CD4-positive, alpha-beta T cell treated with Interleukin-15 for 1 hour (primary cell): ENCODE data around the gene SLC6A17.
A peak's percentile ranks its signal among the peaks of the same experiment; 100 is the strongest.

Source experiments
- DNase-seq: peaks from one replicate; pipeline ENCODE4 v3.0.0-alpha.2; 2020

SLC6A17 gene

DNA sequence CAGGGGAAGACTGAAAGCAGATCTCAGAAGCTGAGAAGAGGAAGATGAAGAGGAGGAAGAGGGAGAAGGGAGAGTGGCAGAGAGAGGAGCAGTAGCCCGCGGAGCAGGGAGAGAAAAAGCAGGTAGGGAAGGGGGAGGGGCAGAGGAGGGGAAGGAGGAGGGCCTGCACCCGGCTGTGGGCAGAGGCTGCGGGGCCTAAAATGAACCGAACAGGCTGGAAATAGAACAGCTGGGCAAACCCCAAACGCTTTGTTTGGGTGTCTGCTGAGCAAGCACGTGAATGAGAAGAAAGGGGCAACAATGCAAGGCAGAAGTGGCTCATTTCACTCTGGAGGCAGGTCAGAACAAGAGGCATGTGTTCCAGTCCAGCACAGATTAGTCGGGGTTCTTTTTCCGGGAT is 93.3 kb downstream of the SLC6A17 start:
- peak; percentile 30 for DNase-seq

DNA sequence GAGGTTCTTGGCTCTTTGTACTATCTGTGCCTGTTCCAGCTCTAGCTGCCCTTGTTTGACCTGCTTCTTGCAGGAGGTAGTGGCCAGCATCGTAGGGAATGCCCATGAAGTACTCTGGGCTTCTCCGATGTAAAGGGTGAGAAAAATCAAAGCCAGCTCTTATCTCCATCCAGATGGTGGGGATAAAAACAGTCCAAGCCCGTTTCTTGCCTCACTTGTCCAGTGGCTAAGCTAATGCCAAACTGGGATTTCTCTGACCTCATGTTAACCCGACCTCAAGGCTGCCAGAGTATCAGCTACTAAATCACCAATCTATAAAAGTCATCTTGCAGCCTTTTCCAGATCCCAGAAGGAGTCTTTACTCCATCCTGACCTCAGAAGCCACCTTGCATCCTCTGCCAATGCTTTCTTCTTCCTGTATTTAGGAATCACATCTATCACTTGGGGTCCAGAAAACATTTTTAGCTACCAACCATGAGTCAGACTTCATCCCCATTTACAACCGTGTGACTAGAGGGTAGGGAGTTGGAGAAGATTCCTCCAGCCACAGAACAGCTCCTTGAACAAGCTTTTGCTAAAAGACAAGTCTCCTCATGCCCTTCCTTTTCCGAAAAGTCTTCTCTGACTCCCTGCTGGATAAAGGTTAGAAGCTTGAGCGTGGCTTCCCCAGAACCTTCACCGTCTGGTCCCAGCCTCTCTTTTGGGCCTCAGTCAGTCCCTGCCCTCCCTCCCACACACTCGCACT is 95.8 kb downstream of the SLC6A17 start:
- DNase-seq = no peak

DNA sequence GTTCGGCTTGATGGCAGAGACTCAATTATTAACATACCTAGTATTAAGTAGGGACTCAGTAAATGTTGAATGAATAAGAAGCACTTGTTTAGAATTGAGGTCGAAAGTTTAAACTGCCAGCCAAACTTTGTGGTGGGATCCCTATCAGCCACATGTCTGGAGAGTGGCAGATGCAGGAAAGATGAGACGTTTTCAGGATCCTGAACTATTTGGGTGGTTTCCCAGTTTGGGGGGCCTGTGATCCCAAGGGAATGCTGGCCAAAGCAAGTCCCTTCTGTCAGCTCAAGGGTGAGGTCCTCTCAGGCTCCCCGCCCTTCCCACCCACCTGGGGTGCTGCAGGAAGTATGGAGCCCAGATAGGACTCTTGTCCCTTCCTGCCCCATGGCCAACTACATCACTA is 98.5 kb downstream of the SLC6A17 start:
- no peak for DNase-seq

DNA sequence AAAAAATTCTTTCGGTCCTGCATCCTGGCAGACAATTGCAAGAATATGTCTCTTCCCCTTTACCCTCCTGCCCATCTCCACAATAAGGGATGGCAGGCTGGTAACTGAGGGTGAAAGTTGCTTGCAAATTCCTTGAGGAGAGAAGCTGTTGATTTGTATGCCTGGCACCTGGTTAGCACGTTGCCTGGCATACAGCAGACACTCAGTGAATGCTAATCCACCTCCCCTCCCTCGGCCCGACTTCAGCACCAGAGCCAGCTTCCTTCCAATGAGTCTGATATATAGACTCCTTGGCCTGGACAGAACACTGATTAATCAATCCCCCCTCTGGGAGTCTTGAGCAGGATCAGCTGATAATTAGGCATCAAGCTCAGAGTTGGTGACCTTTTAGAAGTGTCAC is 99.0 kb downstream of the SLC6A17 start:
- DNase-seq = no peak

DNA sequence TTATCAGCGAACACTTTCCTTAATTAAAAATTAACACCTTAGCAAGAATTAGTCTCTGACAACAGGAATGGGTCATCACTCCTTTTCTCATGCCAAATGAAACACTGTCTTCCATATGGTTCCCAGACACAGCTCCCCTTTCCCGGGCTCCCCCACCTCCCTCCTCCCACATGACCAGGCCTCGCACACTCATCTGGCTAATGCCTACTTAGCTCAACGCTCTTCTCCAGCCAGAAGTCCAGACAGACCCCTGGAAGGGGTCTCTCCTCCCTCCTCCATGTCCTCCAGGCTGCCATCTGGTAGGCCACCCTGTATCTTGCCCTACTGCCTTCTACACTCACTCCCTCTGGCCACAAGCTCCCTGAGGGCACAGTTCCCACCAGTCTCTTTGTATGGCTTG is 99.7 kb downstream of the SLC6A17 start:
- DNase-seq = no peak

DNA sequence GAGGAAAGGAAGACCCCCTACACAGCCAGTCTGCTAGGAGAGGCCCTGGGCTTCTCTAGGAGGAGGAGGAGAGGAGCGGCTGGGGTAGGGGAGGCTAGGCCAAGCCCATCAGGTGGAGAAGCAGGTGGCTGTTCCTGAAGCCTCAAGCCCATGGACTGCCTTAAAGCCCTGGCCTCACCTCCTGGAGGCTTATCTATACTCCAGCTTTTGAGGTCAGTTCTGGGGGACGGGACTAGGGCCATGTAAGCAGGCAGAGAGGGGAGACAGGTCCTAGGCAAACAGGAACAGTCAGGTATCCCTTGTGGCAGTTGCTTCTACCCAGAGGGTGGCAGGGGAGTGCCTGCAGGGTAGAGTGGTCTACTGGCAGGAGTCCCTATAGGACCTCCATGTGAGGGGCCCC is 100.5 kb downstream of the SLC6A17 start:
- no peak for DNase-seq
